ENCODE results near the gene HIBCH. TPM values are rescaled to one million over a fixed set of nuclear protein-coding genes. Genes with fewer than 3 reads are reported as not detected.
A peak's percentile ranks its signal among the peaks of the same experiment; 100 is the strongest.
"Not testable (repeated sequence)": the region's sequence is repeated elsewhere in the genome, so short reads cannot be mapped to it uniquely, and the experiment has no call there.

Gene HIBCH
- total and polyA plus RNA-seq, 2 of the 13 experiments (the other 11 are each of a cell fraction or from before 2014, with no cell fraction given), result 18.8 to 49.5 TPM

DNA sequence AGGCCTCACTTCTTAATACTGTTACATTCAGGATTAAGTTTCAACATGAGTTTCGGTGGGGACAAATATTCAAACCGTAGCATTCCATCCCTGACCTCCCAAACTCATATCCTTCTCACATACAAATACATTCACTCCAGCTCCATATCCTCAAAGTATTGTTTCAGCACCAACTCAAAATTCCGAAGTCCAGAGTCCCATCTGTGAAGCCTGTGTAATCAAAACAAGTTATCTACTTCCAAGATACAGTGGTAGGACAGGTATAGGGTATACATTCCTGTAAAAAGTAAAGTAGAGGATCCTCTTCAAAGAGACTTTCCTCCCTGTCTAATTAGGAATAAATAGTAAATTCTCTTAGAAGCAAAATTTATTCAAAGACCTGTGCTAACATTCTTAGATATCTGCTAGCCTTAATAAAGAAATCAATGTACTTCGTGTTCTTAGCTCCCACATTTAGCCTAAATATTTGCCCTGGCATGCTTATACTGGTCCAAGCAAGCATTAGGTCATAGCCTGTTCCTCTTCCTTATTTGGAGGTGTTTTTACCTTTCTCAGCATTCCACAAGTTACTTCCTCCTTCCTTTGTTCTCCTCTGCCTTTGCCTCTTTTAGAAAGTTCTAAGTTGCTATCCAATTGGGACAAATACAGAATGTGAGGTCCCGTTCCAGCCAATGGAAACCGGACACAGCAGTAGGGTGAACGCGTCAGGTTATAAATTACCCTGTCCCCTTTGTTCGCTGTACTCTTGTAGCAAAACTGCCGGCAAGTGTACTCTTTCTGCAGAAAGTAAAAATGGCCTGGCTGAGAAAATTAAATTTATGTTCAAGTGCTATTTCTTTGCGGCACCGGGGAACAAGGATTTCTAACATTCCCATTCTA is 40.1 kb downstream of the HIBCH start:
- WGBS (ENCODE audit: low lambda C conversion rate), result 82% methylated on average over 12 of the region's 12 CpGs
- H2AFZ ChIP-seq (ENCODE audit: low read length); BruUV-seq (replicated peaks); FAIRE-seq; H3K9me3 ChIP-seq (ENCODE audit: low read length); H3K4me2 ChIP-seq (ENCODE audit: low read depth, low read length); H3K4me3 ChIP-seq (replicated peaks in 1 of 3; ENCODE audit: insufficient read depth in 1 of 3, low read depth in 2 of 3, low read length in 3 of 3); H4K20me1 ChIP-seq (ENCODE audit: insufficient read depth, low read length); H3K27ac ChIP-seq (ENCODE audit: extremely low read length, insufficient read depth, low read length); POLR2A ChIA-PET; intact Hi-C loops (cut with micrococcal nuclease; ENCODE audit: unreplicated experiment); CTCF ChIA-PET (ENCODE audit: low intra/inter-chr PET ratio, low total read pairs); H3K9ac ChIP-seq (ENCODE audit: insufficient read depth, low read depth, low read length); H3K79me2 ChIP-seq (ENCODE audit: insufficient read depth, low read length); H3K27me3 ChIP-seq (ENCODE audit: control insufficient read depth in 1 of 2, insufficient read depth in 2 of 2, low read length in 2 of 2): not testable (repeated sequence)
- Histone ChIP-seq H3K36me3 (replicated peaks in 1 of 2; ENCODE audit: control insufficient read depth in 1 of 2, insufficient read depth in 2 of 2, low read length in 2 of 2) (peaks cover 3 to 13% of the 10 kb centered on the region in 2 experiments; a peak in 3 of 5 replicates), H3K4me1 (ENCODE audit: insufficient read depth, low read length) (peaks cover 18% of the 10 kb centered on the region)
- in situ Hi-C loops (cut with HindIII; ENCODE audit: extremely low pct_ligation_motif_present, low pct_unique_long_range_greater_than_20kb), result loop anchor here (5.0 kb wide), 1 partner anchor 192 kb away; no protein-coding TSS in a partner anchor
- peak; percentile 54 for DNase-seq (ENCODE audit: low spot score)
- peak; percentile 66 for ATAC-seq
- TF ChIP-seq HNF4A (CRISPR knock-in tag; IDR thresholded peaks at IDR 0.05), result peak; percentile 54

DNA sequence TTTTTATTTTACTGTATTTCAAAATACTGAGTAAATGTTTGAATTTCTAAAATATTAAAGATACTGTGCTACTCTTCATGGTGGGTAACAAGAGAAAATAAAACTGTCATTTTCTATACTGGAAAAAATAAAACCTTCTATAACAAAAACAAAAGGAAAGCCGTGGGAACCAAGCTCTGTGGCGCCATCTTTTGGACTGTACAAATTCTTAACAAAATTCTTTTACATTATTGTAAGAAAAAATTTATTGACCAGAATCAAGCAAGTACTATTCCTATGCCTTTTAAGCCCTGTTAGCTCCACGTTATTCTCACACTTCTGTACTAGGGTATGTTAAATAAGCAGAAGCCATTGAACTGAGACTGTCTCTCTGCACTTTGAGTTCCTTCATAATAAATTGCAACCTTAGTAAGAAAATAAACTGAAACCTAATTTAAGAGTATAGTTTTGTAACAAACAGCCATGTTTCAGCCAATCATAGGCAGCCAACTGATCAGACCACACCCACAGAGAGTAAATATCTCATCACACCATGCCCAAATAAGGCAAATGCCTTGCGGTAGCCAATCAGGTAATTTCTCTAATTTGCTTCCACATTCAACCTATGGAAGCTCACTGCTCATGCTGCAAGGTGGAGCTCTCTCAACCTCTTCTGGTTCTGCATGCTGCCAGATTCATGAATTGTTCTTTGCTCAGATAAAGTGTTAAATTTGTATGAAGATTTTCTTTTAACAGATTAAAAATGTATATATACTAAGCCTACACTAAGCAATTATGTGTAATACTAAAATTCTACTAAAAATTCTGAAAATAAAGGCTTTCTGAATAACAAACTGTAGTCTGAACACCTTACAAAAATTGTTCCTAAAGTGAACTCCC is 42.2 kb downstream of the HIBCH start:
- Histone ChIP-seq H3K27me3 (ENCODE audit: control insufficient read depth in 1 of 2, insufficient read depth in 2 of 2, low read length in 2 of 2) (no peaks in the 10 kb centered on the region), H3K4me2 (ENCODE audit: low read depth, low read length) (no peak overlapping the region), H3K4me1 (ENCODE audit: insufficient read depth, low read length) (peaks cover 22% of the 10 kb centered on the region), H2AFZ (ENCODE audit: low read length) (no peak overlapping the region), H4K20me1 (ENCODE audit: insufficient read depth, low read length) (no peaks in the 10 kb centered on the region), H3K79me2 (ENCODE audit: insufficient read depth, low read length) (no peaks in the 10 kb centered on the region), H3K36me3 (replicated peaks in 1 of 2; ENCODE audit: control insufficient read depth in 1 of 2, insufficient read depth in 2 of 2, low read length in 2 of 2) (peaks cover 2 to 13% of the 10 kb centered on the region in 2 experiments; a peak in 1 of 5 replicates), H3K9ac (ENCODE audit: insufficient read depth, low read depth, low read length) (no peak overlapping the region), H3K9me3 (ENCODE audit: low read length) (no peaks in the 10 kb centered on the region), H3K27ac (ENCODE audit: extremely low read length, insufficient read depth, low read length) (no peak overlapping the region), H3K4me3 (replicated peaks in 1 of 3; ENCODE audit: insufficient read depth in 1 of 3, low read depth in 2 of 3, low read length in 3 of 3) (no peak overlapping the region)
- DNase-seq (ENCODE audit: low spot score), result peak; percentile 32
- no TSS peak for BruUV-seq (replicated peaks)
- POLR2A ChIA-PET, result no interaction called here
- WGBS (ENCODE audit: low lambda C conversion rate), result 69% methylated on average over 4 of the region's 4 CpGs
- FAIRE-seq, result peak; percentile 18
- intact Hi-C loops (cut with micrococcal nuclease; ENCODE audit: unreplicated experiment) (loop anchor here (1.0 kb wide), 2 partner anchors 97 to 188 kb away; a partner anchor contains a TSS), in situ Hi-C loops (cut with HindIII; ENCODE audit: extremely low pct_ligation_motif_present, low pct_unique_long_range_greater_than_20kb) (loop anchor here (5.0 kb wide), 1 partner anchor 190 kb away; no protein-coding TSS in a partner anchor)
- peak; percentile 73 for ATAC-seq
- CTCF ChIA-PET (ENCODE audit: low intra/inter-chr PET ratio, low total read pairs), result interaction anchor here (1.4 kb wide), 1 partner anchor 189 kb away, joined by 11 read pairs; no protein-coding TSS in a partner anchor
- TF ChIP-seq BHLHE40 (IDR thresholded peaks at IDR 0.05; ENCODE audit: low read length), result no peak
- TF ChIP-seq, protein P1, sequence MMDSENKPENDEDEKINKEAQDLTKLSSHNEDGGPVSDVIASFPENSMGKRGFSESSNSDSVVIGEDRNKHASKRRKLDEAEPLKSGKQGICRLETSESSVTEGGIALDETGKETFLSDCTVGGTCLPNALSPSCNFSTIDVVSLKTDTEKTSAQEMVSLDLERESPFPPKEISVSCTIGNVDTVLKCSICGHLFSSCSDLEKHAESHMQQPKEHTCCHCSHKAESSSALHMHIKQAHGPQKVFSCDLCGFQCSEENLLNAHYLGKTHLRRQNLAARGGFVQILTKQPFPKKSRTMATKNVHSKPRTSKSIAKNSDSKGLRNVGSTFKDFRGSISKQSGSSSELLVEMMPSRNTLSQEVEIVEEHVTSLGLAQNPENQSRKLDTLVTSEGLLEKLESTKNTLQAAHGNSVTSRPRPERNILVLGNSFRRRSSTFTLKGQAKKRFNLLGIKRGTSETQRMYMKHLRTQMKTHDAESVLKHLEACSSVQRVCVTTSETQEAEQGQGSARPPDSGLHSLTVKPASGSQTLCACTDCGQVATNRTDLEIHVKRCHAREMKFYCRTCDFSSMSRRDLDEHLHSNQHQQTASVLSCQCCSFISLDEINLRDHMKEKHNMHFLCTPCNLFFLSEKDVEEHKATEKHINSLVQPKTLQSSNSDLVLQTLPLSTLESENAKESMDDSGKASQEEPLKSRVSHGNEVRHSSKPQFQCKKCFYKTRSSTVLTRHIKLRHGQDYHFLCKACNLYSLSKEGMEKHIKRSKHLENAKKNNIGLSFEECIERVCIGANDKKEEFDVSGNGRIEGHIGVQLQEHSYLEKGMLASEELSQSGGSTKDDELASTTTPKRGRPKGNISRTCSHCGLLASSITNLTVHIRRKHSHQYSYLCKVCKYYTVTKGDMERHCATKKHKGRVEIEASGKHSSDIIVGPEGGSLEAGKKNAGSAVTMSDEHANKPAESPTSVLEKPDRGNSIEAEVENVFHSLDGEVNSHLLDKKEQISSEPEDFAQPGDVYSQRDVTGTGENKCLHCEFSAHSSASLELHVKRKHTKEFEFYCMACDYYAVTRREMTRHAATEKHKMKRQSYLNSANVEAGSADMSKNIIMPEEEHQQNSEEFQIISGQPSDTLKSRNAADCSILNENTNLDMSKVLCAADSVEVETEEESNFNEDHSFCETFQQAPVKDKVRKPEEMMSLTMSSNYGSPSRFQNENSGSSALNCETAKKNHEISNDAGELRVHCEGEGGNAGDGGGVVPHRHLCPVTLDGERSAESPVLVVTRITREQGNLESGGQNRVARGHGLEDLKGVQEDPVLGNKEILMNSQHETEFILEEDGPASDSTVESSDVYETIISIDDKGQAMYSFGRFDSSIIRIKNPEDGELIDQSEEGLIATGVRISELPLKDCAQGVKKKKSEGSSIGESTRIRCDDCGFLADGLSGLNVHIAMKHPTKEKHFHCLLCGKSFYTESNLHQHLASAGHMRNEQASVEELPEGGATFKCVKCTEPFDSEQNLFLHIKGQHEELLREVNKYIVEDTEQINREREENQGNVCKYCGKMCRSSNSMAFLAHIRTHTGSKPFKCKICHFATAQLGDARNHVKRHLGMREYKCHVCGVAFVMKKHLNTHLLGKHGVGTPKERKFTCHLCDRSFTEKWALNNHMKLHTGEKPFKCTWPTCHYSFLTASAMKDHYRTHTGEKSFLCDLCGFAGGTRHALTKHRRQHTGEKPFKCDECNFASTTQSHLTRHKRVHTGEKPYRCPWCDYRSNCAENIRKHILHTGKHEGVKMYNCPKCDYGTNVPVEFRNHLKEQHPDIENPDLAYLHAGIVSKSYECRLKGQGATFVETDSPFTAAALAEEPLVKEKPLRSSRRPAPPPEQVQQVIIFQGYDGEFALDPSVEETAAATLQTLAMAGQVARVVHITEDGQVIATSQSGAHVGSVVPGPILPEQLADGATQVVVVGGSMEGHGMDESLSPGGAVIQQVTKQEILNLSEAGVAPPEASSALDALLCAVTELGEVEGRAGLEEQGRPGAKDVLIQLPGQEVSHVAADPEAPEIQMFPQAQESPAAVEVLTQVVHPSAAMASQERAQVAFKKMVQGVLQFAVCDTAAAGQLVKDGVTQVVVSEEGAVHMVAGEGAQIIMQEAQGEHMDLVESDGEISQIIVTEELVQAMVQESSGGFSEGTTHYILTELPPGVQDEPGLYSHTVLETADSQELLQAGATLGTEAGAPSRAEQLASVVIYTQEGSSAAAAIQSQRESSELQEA (CRISPR knock-in tag; IDR thresholded peaks at IDR 0.05; ENCODE audit: not compliant biosample characterization), result no peak
- no peak for TF ChIP-seq ZNF296 (CRISPR knock-in tag; conservative IDR thresholded peaks at IDR 0.05)
- TF ChIP-seq DMAP1 (CRISPR knock-in tag; IDR thresholded peaks at IDR 0.05), result no peak
